ENCODE data around the gene DNAH14. TPM values are rescaled to one million over a fixed set of nuclear protein-coding genes. Genes with fewer than 3 reads are reported as not detected.

DNAH14 gene
- total RNA-seq, 1 experiment from 2014 or later = 57.3 TPM

DNA sequence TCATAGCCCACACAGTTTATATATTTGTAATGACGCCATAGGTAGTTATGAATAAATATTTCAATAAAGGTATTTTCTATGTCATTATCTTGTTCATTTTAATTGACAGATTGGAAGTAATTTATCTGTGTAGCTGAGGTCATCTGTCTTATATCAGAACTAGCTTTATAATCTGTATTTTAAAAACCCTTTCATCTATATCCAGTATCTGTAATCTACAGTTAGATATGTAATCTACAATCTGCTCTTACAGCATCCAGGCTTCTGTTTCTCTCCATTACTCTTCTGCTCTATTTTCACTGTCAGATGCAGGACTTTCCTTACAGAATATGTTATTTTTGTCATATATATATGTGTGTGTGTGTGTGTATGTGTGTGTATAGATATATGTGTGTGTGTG is 360.8 kb downstream of the DNAH14 start:
- Histone ChIP-seq H3K4me3 (ENCODE audit: low read depth, low read length) (no peak overlapping the region), H3K9me3 (peaks cover 10% of the 10 kb centered on the region; the same call in 1 of the 2 replicates), H3K36me3 (ENCODE audit: control insufficient read depth, insufficient read depth, low read length) (no peaks in the 10 kb centered on the region), H3K4me1 (no peaks in the 10 kb centered on the region), H3K27me3 (replicated peaks; ENCODE audit: control insufficient read depth, insufficient read depth, low read length) (no peaks in the 10 kb centered on the region)
- peaks cover 5% of the 10 kb centered on the region for H3K27me3 Mint-ChIP-seq (ENCODE audit: insufficient read depth, unreplicated experiment)
- H3K27ac Mint-ChIP-seq (ENCODE audit: unreplicated experiment) = no peak overlapping the region
- intact Hi-C loops (cut with micrococcal nuclease; ENCODE audit: unreplicated experiment) = no loop called here
- H3K9me3 Mint-ChIP-seq (ENCODE audit: unreplicated experiment) = peaks cover 7% of the 10 kb centered on the region
- CTCF ChIA-PET = no interaction called here
- H3K4me1 Mint-ChIP-seq (ENCODE audit: low read depth, unreplicated experiment) = no peaks in the 10 kb centered on the region
- BruUV-seq (replicated peaks) = no TSS peak
- no peak overlapping the region for H3K4me3 Mint-ChIP-seq (ENCODE audit: unreplicated experiment)
- H3K36me3 Mint-ChIP-seq (ENCODE audit: insufficient read depth, unreplicated experiment) = no peaks in the 10 kb centered on the region
- POLR2A ChIA-PET = no interaction called here
- no peak for DNase-seq
- TF ChIP-seq, protein P1, sequence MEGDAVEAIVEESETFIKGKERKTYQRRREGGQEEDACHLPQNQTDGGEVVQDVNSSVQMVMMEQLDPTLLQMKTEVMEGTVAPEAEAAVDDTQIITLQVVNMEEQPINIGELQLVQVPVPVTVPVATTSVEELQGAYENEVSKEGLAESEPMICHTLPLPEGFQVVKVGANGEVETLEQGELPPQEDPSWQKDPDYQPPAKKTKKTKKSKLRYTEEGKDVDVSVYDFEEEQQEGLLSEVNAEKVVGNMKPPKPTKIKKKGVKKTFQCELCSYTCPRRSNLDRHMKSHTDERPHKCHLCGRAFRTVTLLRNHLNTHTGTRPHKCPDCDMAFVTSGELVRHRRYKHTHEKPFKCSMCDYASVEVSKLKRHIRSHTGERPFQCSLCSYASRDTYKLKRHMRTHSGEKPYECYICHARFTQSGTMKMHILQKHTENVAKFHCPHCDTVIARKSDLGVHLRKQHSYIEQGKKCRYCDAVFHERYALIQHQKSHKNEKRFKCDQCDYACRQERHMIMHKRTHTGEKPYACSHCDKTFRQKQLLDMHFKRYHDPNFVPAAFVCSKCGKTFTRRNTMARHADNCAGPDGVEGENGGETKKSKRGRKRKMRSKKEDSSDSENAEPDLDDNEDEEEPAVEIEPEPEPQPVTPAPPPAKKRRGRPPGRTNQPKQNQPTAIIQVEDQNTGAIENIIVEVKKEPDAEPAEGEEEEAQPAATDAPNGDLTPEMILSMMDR (IDR thresholded peaks at IDR 0.05; ENCODE audit: insufficient read depth in 1 of 2, low read depth in 1 of 2, low read length in 1 of 2, severe bottlenecking in 1 of 2, unreplicated experiment in 1 of 2) = no peak

DNA sequence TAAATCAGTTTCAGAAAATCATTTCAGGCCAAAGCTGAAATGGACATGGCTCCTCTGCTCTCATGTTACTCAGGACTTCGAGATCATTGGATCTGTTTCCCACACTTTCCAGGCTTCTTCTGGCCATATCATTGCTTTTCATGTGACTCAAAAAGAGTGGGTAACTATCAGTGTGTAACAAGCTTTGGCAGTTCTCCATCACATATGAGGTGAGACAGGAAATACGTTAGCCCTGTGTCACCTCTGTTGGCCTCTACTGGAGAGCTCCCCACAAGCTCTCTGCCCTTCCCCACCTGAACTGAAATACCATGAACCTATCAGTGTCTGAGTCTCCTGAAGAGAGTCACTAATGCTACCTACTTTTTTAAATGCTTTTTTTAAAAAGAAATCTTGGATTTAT is 370.1 kb downstream of the DNAH14 start:
- Mint-ChIP-seq H3K27ac (ENCODE audit: unreplicated experiment) (no peak overlapping the region), H3K4me1 (ENCODE audit: low read depth, unreplicated experiment) (no peaks in the 10 kb centered on the region), H3K36me3 (ENCODE audit: insufficient read depth, unreplicated experiment) (no peaks in the 10 kb centered on the region), H3K4me3 (ENCODE audit: unreplicated experiment) (no peak overlapping the region), H3K9me3 (ENCODE audit: unreplicated experiment) (peaks cover 21% of the 10 kb centered on the region), H3K27me3 (ENCODE audit: insufficient read depth, unreplicated experiment) (no peaks in the 10 kb centered on the region)
- intact Hi-C loops (cut with micrococcal nuclease; ENCODE audit: unreplicated experiment) = no loop called here
- POLR2A ChIA-PET = no interaction called here
- TF ChIP-seq, protein P1 (IDR thresholded peaks at IDR 0.05; ENCODE audit: insufficient read depth in 1 of 2, low read depth in 1 of 2, low read length in 1 of 2, severe bottlenecking in 1 of 2, unreplicated experiment in 1 of 2) = no peak
- no peaks in the 10 kb centered on the region for H3K27me3 ChIP-seq (replicated peaks; ENCODE audit: control insufficient read depth, insufficient read depth, low read length)
- no peaks in the 10 kb centered on the region for H3K36me3 ChIP-seq (ENCODE audit: control insufficient read depth, insufficient read depth, low read length)
- no peak for DNase-seq
- H3K9me3 ChIP-seq = no peaks in the 10 kb centered on the region
- no peak overlapping the region for H3K4me3 ChIP-seq (ENCODE audit: low read depth, low read length)
- CTCF ChIA-PET = no interaction called here
- BruUV-seq (replicated peaks) = no TSS peak
- no peaks in the 10 kb centered on the region for H3K4me1 ChIP-seq

DNA sequence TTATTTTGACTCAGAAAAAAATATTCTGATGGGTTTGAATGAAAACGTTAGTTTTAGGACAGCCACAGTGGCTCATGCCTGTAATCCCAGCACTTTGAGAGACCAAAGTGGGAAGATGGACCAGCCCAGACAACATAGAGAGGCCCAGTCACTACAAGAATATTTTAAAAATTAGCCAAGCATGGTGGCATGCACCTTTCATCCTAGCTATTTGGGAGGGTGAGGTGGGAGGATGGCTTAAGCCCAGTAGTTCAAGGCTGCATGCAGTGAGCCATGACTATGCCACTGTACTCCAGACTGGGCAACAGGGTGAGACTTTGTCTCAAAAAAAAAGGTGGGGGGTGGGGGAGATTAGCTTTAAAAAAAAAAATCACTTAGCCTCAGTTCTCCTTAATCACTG is 370.9 kb downstream of the DNAH14 start:
- POLR2A ChIA-PET = no interaction called here
- peaks cover 13% of the 10 kb centered on the region for H3K9me3 Mint-ChIP-seq (ENCODE audit: unreplicated experiment)
- intact Hi-C loops (cut with micrococcal nuclease; ENCODE audit: unreplicated experiment) = no loop called here
- H3K36me3 ChIP-seq (ENCODE audit: control insufficient read depth, insufficient read depth, low read length) = no peaks in the 10 kb centered on the region
- no peaks in the 10 kb centered on the region for H3K9me3 ChIP-seq
- no peak overlapping the region for H3K27ac Mint-ChIP-seq (ENCODE audit: unreplicated experiment)
- no peaks in the 10 kb centered on the region for H3K36me3 Mint-ChIP-seq (ENCODE audit: insufficient read depth, unreplicated experiment)
- H3K4me3 Mint-ChIP-seq (ENCODE audit: unreplicated experiment) = no peak overlapping the region
- TF ChIP-seq, protein P1 (IDR thresholded peaks at IDR 0.05; ENCODE audit: insufficient read depth in 1 of 2, low read depth in 1 of 2, low read length in 1 of 2, severe bottlenecking in 1 of 2, unreplicated experiment in 1 of 2) = no peak
- no peaks in the 10 kb centered on the region for H3K4me1 ChIP-seq
- no peaks in the 10 kb centered on the region for H3K4me1 Mint-ChIP-seq (ENCODE audit: low read depth, unreplicated experiment)
- H3K4me3 ChIP-seq (ENCODE audit: low read depth, low read length) = no peak overlapping the region
- CTCF ChIA-PET = no interaction called here
- no TSS peak for BruUV-seq (replicated peaks)
- no peaks in the 10 kb centered on the region for H3K27me3 ChIP-seq (replicated peaks; ENCODE audit: control insufficient read depth, insufficient read depth, low read length)
- DNase-seq = no peak
- no peaks in the 10 kb centered on the region for H3K27me3 Mint-ChIP-seq (ENCODE audit: insufficient read depth, unreplicated experiment)

Measured in Caco-2 (cell line).